GM19372 (cell line): ENCODE measurements around the gene ETV3L.
"Not testable (repeated sequence)": the region's sequence is repeated elsewhere in the genome, so short reads cannot be mapped to it uniquely, and the experiment has no call there.

ENCODE experiments used
- ATAC-seq: cut with Tn5 transposase; IDR thresholded peaks from one replicate; pipeline ENCODE4 v1.9.1; 2021; ENCODE audit warnings: mild to moderate bottlenecking, low read depth, moderate library complexity; ENCODE audit not compliant: unreplicated experiment

ETV3L gene

DNA sequence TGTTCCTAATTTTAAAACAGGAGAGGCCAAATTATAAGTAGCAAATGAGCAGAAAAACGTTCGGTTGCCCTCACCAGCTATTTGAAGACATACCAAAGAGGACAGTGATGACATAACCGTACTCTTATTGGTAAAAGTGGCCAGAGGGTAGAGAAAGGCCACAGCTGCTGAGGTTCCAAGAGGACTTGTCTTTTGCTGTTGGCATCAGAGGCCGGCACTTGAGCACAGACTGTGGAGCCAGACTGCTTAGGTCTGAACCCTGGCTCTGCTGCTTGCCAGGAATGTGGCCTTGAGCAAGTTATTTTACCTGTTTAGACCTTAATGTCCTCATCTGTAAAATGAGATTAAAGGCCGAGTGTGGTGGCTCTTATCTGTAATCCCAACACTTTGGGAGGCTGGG lies 14.9 kb downstream of the ETV3L start:
- no peak for ATAC-seq

DNA sequence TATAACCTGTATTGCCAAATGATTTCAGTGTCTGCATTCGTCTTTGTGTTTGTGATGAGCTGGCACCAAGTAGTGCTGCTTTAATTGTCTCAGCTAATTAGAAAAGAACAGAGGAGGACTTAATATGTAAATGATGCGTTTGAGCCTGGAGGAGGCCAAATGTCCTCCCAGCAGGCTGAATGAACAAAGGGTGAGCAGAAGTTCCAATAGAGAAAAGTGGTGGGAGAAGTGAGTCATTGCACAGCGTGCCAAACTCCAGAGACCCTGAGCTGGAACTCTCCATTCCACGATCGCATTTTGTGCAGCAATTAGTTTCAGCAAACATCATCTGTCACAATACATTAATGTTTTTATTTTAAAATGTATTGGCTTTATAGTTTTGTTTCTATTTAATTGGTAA lies 17.9 kb downstream of the ETV3L start:
- ATAC-seq: no peak

DNA sequence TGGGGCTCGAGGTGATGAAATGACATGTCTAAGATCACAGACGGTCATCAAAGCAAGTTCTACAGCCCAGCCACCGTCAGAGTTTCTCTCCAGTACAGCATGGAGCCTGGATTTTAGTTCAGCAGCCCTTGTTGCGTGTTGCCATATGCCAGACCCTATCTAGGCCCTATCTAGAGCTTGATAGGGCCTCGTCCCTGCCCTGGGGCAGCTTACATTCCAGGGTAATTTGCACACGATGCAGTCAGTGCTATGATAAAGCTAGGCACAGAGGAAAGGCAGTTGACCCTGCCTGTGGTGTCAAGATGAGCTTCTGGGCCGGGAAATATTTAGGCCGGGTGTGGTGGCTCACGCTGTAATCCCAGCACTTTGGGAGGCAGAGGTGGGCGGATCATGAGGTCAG lies 18.9 kb downstream of the ETV3L start:
- ATAC-seq: no peak

DNA sequence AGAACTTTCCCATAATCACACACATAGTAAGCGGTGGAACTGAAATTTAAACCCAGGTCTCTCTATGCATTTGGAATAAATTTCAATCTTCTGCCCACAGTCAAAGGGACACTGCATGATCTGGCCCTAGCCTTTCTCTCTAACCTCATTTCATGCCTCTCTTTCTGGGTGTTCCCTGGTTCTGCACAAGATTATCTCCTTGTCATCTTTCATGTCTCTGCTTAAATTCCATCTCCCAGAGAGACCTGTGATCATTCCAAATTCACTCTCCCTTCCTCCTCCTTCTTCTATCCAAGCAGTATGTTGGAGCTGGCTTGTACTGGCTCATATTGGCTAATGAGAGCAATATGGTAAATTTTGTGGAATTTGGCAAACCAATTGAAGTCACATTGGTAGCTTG lies 22.2 kb downstream of the ETV3L start:
- ATAC-seq: no peak

DNA sequence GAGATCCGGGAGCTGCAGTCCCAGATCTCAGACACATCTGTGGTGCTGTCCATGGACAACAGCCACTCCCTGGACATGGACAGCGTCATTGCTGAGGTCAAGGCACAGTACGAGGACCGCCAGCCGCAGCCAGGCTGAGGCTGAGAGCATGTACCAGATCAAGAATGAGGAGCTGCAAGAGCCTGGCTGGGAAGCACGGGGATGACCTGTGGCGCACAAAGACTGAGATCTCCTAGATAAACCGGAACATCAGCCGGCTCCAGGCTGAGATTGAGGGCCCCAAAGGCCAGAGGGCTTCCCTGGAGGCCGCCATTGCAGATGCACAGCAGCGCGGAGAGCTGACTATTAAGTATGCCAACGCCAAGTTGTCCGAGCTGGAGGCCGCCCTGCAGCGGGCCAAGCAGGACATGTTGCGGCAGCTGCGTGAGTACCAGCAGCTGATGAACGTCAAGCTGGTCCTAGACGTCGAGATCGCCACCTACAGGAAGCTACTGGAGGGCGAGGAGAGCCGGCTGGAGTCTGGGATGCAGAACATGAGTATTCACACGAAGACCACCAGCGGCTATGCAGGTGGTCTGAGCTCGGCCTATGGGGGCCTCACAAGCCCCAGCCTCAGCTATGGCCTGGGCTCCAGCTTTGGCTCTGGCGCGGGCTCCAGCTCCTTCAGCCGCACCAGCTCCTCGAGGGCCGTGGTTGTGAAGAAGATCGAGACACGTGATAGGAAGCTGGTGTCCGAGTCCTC lies 25.5 kb downstream of the ETV3L start:
- ATAC-seq: no peak

DNA sequence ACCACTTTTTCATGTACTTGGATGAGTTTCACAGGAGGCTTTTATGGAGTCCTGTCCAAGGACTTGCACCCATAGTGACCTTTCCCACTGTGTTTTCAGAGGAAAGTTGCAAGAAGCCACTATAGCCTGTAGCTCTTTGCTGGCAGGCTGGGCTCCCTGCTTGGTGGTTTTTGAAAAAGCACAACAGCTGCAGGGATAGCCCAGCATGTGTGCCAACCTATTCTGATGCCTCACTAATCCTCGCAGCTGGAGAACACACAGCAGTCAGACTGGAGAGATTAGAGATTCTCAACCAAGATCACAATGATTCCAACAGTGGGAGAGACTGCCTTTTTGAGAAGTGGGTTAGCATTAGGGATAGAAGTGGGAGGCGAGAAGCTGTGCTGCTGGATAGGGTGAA lies 30.0 kb downstream of the ETV3L start:
- ATAC-seq: no peak

DNA sequence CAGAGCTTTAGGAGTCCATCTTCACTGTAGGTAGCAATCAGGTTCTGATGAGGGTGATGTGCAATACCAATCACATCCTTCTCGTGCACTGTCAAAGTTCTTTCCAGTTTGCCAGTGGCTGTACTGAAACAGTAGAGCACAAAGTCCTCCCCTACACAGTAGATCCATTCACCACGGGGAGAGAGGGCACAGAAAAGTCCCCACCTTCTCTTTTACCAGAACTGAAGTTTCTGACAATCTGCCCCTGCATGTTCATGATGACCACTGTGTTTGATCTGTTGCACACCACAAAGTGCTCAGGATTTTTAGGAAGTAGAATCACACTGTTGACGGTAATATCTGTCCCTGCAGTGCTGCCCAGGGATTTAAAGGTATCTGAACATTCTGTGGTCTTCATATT lies 40.4 kb downstream of the ETV3L start:
- ATAC-seq: not testable (repeated sequence)

DNA sequence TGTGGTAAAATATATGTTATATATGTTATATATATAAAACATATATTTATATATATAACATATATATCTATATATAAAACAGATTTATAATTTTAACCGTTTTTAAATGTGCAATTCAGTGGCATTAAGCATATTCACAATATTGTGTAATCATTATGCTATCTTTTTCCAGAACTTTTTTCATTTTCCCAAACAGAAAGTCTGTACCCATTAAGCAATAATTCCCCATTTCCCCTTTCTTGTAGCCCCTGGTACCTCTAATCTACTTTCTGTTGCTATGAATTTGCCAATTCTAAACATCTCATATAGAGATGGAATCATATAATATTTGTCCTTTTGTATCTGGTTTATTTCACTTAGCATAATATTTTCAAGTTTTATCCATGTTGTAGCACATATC lies 43.3 kb downstream of the ETV3L start:
- no peak for ATAC-seq

DNA sequence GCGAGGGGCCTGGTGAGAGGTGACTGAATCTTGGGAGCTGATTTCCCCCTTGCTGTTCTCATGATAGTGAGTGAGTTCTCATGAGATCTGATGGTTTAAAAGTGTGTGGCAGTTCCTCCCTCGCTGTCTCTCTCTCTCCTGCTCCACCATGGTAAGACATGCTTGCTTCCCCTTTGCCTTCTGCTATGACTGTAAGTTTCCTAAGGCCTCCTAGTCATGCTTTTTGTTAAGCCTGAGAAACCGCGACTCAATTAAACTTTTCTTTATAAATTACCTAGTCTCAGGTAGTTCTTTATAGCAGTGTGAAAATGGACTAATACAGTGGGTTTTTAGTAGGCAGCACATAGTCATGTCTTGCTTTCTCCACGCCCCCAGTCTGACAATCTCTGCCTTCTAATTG lies 43.9 kb downstream of the ETV3L start:
- ATAC-seq: not testable (repeated sequence)

DNA sequence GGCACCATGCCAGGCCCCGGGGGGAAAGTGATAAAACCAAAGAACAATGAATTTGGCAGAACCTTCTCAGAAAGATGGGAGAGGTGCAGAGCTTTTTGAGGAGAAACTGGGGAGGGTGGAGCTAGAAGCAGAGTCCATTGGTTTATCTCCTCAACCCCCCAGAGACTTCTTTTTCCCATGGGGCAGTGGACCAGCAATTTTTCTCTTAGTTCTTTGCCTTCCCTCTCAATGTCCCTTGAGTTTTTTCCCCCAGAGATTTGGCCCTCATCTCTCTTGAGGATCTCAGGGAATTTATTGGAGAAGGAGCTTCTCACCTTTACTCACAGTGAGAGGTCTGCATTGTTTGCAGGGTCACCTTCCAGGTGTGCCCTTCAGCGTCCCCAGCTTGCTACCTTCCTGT lies 48.8 kb downstream of the ETV3L start:
- ATAC-seq: no peak

DNA sequence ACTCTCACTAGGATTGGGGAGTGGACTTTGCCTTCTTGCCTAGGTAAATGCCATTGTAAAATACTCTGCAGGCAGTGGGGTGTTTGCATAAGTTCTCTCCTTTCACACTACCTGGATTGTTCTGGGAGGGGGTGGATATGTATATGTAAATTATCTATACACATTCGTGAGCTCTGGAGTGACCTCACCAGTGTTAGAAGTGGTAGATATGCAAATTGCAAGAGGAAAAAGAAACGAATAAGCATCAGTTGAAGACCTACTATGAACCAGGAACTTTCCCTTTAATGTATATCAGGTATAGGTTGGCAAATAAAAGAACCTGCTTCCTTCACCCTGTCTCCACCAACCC lies 52.6 kb downstream of the ETV3L start:
- ATAC-seq: no peak

DNA sequence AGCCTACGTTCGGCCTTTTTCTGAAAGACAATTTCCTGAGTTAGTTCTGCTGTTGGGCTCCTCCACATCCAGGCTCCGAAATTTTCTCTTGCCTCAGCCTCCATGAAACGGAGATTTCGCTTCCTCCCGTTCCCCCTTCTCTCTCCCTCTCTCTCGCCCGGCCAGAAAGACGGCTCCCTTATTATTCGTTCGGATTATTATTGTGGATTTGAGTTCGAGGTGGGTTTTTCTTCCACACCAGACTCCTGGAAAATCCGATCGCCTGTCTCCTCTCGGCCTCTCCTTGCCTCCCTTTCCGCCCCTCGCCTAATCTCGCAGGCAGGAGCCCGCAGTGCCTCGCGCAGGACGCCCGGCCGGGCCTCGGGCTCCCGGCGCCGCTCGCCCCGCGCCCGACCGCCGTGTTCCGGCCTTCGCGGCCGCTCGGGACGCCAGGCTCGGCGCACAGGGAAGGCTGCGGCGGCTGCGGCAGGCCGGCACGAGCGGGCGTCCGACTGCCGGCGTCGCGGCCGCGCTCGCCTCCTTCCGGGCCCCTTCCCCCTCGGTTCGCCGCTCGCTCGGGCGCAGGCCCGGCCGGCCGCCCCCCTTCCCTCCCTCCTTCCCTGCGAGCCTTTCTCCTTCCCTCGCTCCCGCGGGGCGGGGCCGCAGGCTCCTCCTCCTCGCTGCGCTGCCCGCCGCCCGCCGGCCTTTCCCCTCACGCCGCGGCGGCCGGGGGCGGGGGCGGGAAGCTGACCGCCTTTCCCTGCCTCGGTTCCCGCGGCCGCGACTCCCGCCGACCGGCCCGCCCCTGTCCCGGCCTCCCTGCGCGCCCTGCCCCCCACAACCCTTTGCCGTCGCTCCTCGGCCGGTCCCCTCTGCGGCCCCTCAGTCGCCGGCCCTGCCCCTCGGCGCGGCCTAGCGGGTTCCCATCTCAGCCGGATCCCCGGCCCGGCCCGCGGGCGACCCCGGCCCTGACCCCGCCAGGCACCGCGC lies 54.1 kb downstream of the ETV3L start, which contains the start of gene ARHGEF11:
Gene ARHGEF11 (minus strand): TSS at position 493 of the 969 bp plus-strand sequence. CDS start 1,412 bp downstream, outside the sequence.
- ATAC-seq: peak; percentile 77

DNA sequence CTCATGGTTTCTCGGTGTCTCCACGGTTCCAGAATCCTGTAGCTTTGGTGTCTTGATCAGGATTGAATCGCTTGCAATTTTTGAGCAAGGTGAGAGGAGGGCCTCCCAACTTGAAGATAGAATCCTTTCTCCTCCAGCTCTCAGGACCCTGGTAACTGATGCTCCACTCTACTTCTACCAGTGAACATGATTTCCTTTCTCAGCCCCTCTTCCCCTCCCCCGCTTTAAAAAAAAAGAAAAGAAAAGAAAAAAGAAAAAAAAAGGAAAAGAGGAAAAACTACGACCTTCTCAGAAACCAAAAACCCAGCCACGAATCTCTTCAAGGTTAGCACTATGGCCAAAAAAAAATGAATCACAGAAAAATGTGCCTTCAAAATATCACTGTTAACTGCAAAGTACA lies 55.3 kb downstream of the ETV3L start:
- ATAC-seq: no peak

DNA sequence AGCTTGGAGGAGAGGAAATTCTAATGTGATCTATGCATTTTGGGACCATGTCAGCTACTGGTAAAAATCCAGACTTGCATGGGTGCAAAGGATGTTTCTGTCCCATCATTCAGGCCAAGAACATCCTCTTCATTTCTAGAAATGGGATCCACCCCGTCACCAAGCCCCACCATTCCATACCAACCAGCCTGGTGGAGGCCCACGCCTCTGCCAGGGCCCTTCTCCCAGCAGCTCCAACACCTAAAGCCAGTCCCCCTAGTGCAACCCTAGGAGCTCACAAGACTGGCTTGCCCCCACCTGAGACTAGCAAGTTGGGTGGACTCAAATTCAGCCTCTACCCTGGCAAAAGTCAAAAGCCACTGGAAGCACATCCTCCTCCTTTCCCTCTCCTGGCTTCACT lies 55.9 kb downstream of the ETV3L start:
- ATAC-seq: no peak

DNA sequence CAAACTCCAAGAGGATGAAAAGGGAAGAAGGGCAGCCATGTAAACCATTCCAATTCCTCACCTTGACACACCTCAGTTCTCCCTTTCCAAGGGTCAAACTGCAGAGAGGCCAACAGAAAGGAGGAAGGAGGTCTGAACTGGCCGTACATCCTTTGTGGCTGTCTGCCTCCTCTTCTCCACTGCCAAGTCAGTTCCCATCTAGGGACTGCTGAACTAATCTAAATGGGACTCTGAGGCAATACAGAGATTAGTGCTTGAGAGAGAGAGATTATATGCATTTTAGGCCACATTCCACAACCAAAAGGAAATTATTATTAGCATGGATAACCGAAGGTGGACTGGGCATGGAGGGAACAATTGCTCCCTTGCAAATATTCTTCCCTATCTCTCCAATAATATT lies 56.8 kb downstream of the ETV3L start:
- ATAC-seq: no peak
